H1 (cell line): Measurements from ENCODE around the gene VSIR. TPM values are rescaled to one million over a fixed set of nuclear protein-coding genes. Genes with fewer than 3 reads are reported as not detected.

Experiments used
- CTCF ChIA-PET: fragments of 300-600 bp; sonication (Branson Sonifier 250); formaldehyde crosslinking; loops from one replicate; lab custom pipeline; 2021; ENCODE audit not compliant: partially characterized antibody; lab: Charles Lee
- POLR2A ChIA-PET: fragments of 300-600 bp; sonication (Branson Sonifier 250); formaldehyde crosslinking; loops from one replicate; lab custom pipeline; 2021; ENCODE audit warnings: inconsistent platforms; ENCODE audit not compliant: partially characterized antibody; lab: Charles Lee
- DNase-seq, 2 experiments: peaks; one replicate each; pipeline versions ENCODE4 v3.0.0 to v3.0.0-alpha.2; 2010 to 2022; ENCODE audit warnings: low spot score in 2 of 2, low read depth in 1 of 2, mixed read lengths in 1 of 2
- FAIRE-seq: peaks from 2 replicates; lab custom pipeline; 2011; peaks lifted over from hg19 to GRCh38; lab: Jason Lieb, UNC
- H2AFZ ChIP-seq: 2 replicates; pipeline ENCODE4 v1.8.1; 2012; ENCODE audit warnings: low read length, inconsistent platforms
- H2AK5ac ChIP-seq: 2 replicates; pipeline ENCODE4 v1.6.1; 2013; ENCODE audit warnings: low read depth, low read length
- H2BK120ac ChIP-seq: replicated peaks from 2 replicates; pipeline ENCODE3; 2013; ENCODE audit warnings: low read depth, low read length, inconsistent platforms
- H2BK12ac ChIP-seq: 2 replicates; pipeline ENCODE4 v1.6.1; 2013; ENCODE audit warnings: low read depth, low read length
- H2BK15ac ChIP-seq: 2 replicates; pipeline ENCODE4 v1.6.1; 2013; ENCODE audit warnings: low read length
- H2BK20ac ChIP-seq: 2 replicates; pipeline ENCODE4 v1.6.1; 2013; ENCODE audit warnings: low read length
- H2BK5ac ChIP-seq: 2 replicates; pipeline ENCODE4 v1.6.1; 2013; ENCODE audit warnings: low read depth, low read length
- H3K14ac ChIP-seq: 2 replicates; pipeline ENCODE4 v1.6.1; 2013; ENCODE audit warnings: inconsistent platforms; ENCODE audit not compliant: insufficient read length
- H3K18ac ChIP-seq: 2 replicates; pipeline ENCODE4 v1.6.1; 2013; ENCODE audit warnings: low read length; ENCODE audit errors: extremely low read depth
- H3K23ac ChIP-seq: 2 replicates; pipeline ENCODE4 v1.6.1; 2013; ENCODE audit warnings: inconsistent platforms; ENCODE audit not compliant: insufficient read length
- H3K23me2 ChIP-seq: 2 replicates; pipeline ENCODE4 v1.6.1; 2013; ENCODE audit warnings: low read depth, low read length
- H3K27ac ChIP-seq: 2 replicates; pipeline ENCODE4 v1.6.1; 2011; ENCODE audit warnings: low read depth, low read length, inconsistent platforms
- H3K27me3 ChIP-seq, 4 experiments: replicated peaks in 1 of 4; 1 replicate in 1 of 4; 2 replicates in 3 of 4; pipeline versions ENCODE4 v1.6.1 to v1.8.1; 2011 to 2013; ENCODE audit warnings: low read length in 3 of 4, mild to moderate bottlenecking in 3 of 4, inconsistent platforms in 2 of 4, mixed read lengths in 2 of 4, moderate library complexity in 1 of 4; ENCODE audit not compliant: control insufficient read depth in 3 of 4, insufficient read depth in 3 of 4; ENCODE audit errors: extremely low read depth in 1 of 4
- H3K36me3 ChIP-seq, 4 experiments: 2 replicates each; pipeline versions ENCODE4 v1.6.1 to v1.8.1; 2011 to 2013; ENCODE audit warnings: mild to moderate bottlenecking in 4 of 4, low read length in 3 of 4, moderate library complexity in 2 of 4, control low read depth in 1 of 4, inconsistent platforms in 1 of 4; ENCODE audit not compliant: insufficient read depth in 4 of 4, control insufficient read depth in 2 of 4
- H3K4ac ChIP-seq: replicated peaks from 2 replicates; pipeline ENCODE3; 2013; ENCODE audit warnings: low read length, low read depth, mixed read lengths, inconsistent platforms; ENCODE audit not compliant: insufficient read length
- H3K4me1 ChIP-seq, 4 experiments: replicated peaks in 1 of 4; 1 replicate in 1 of 4; 2 replicates in 3 of 4; pipeline versions ENCODE4 v1.6.1 to v1.8.1; 2011 to 2013; ENCODE audit warnings: low read length in 3 of 4, inconsistent platforms in 2 of 4, mixed read lengths in 1 of 4; ENCODE audit not compliant: insufficient read depth in 4 of 4, control insufficient read depth in 3 of 4
- H3K4me2 ChIP-seq, 2 experiments: 2 replicates each; pipeline versions ENCODE4 v1.6.1 to v1.8.1; 2011 to 2013; ENCODE audit warnings: low read depth in 2 of 2, low read length in 2 of 2, control low read depth in 1 of 2, inconsistent platforms in 1 of 2, mild to moderate bottlenecking in 1 of 2; ENCODE audit not compliant: insufficient read depth in 1 of 2
- H3K4me3 ChIP-seq, 4 experiments: fragments of 200-600, 300-600 bp in 1 of 4; sonication (generic), shearing (Covaris generic), sonication (Bioruptor Twin) in 1 of 4; 2 replicates each; pipeline versions ENCODE4 v1.5.1 to v1.8.1; 2011 to 2016; ENCODE audit warnings: low read length in 4 of 4, low read depth in 3 of 4, control low read depth in 2 of 4, inconsistent platforms in 2 of 4, mild to moderate bottlenecking in 2 of 4, mixed read lengths in 1 of 4, moderate library complexity in 1 of 4; ENCODE audit not compliant: insufficient read depth in 2 of 4; ENCODE audit errors: extremely low read depth in 1 of 4
- H3K56ac ChIP-seq: replicated peaks from 2 replicates; pipeline ENCODE3; 2013; ENCODE audit warnings: low read depth, mild to moderate bottlenecking, mixed read lengths, low read length, inconsistent platforms; ENCODE audit not compliant: insufficient read length
- H3K79me1 ChIP-seq: 2 replicates; pipeline ENCODE4 v1.6.1; 2013; ENCODE audit warnings: low read depth, low read length, control low read depth
- H3K79me2 ChIP-seq, 2 experiments: 2 replicates each; pipeline versions ENCODE4 v1.6.1 to v1.8.1; 2012 to 2013; ENCODE audit warnings: low read length in 2 of 2, mild to moderate bottlenecking in 2 of 2, inconsistent platforms in 1 of 2; ENCODE audit not compliant: insufficient read depth in 2 of 2, control insufficient read depth in 1 of 2
- H3K9ac ChIP-seq, 4 experiments: replicated peaks in 1 of 4; 1 replicate in 1 of 4; 2 replicates in 3 of 4; pipeline versions ENCODE4 v1.6.1 to v1.8.1; 2011 to 2013; ENCODE audit warnings: low read depth in 3 of 4, low read length in 3 of 4, control low read depth in 2 of 4, mild to moderate bottlenecking in 2 of 4, moderate library complexity in 2 of 4, inconsistent platforms in 1 of 4; ENCODE audit errors: extremely low read depth in 1 of 4
- H3K9me3 ChIP-seq, 2 experiments: 2 replicates each; pipeline versions ENCODE4 v1.6.1 to v1.8.1; 2012 to 2013; ENCODE audit warnings: mild to moderate bottlenecking in 2 of 2, moderate library complexity in 2 of 2, control low read depth in 1 of 2, inconsistent platforms in 1 of 2, low read depth in 1 of 2, low read length in 1 of 2, mixed read lengths in 1 of 2; ENCODE audit not compliant: insufficient read depth in 2 of 2
- H4K20me1 ChIP-seq, 2 experiments: replicated peaks in 1 of 2; 2 replicates each; pipeline versions ENCODE3 to v1.8.1; 2011 to 2013; ENCODE audit warnings: inconsistent platforms in 2 of 2, low read length in 2 of 2, mild to moderate bottlenecking in 1 of 2; ENCODE audit not compliant: insufficient read depth in 2 of 2, control insufficient read depth in 1 of 2
- H4K5ac ChIP-seq: 2 replicates; pipeline ENCODE4 v1.6.1; 2013; ENCODE audit warnings: low read length, low read depth, mixed read lengths, inconsistent platforms; ENCODE audit not compliant: insufficient read length
- H4K8ac ChIP-seq: 2 replicates; pipeline ENCODE4 v1.8.0; 2013; ENCODE audit warnings: mild to moderate bottlenecking, moderate library complexity, low read length, inconsistent platforms; ENCODE audit not compliant: insufficient read depth; ENCODE audit errors: extremely low read depth
- H4K91ac ChIP-seq: replicated peaks from 2 replicates; pipeline ENCODE3; 2013; ENCODE audit warnings: low read length, mixed read lengths, inconsistent platforms; ENCODE audit not compliant: insufficient read length
- ATF2 ChIP-seq: IDR thresholded peaks from 2 replicates; pipeline ENCODE4 v1.6.1; 2012; ENCODE audit warnings: low read length, inconsistent platforms
- CTCF ChIP-seq, 3 experiments: IDR thresholded peaks; 1 replicate in 2 of 3; 2 replicates in 1 of 3; pipeline versions ENCODE4 v1.5.1 to v1.6.1; 2011; ENCODE audit warnings: low read length in 3 of 3, mild to moderate bottlenecking in 3 of 3, inconsistent platforms in 2 of 3, low read depth in 1 of 3, moderate library complexity in 1 of 3; ENCODE audit not compliant: insufficient read depth in 1 of 3; ENCODE audit errors: control extremely low read depth in 1 of 3
- KDM1A ChIP-seq: fragments of 200-600, 300-600 bp; sonication (generic); IDR thresholded peaks from 2 replicates; pipeline ENCODE4 v1.7.1; 2016; ENCODE audit warnings: mild to moderate bottlenecking, low read length, borderline replicate concordance
- POU5F1 ChIP-seq: IDR thresholded peaks from 2 replicates; pipeline ENCODE4 v1.6.1; 2011; ENCODE audit warnings: low read depth, mild to moderate bottlenecking, low read length, moderate library complexity
- RFX5 ChIP-seq: IDR thresholded peaks from 2 replicates; pipeline ENCODE4 v1.6.1; 2011; ENCODE audit warnings: low read depth, low read length, improper control_type of control experiment, borderline replicate concordance
- TBP ChIP-seq: IDR thresholded peaks from 2 replicates; pipeline ENCODE4 v1.6.1; 2011; ENCODE audit warnings: low read depth, low read length, improper control_type of control experiment
- USF2 ChIP-seq: IDR thresholded peaks from 2 replicates; pipeline ENCODE4 v1.6.1; 2011; ENCODE audit warnings: low read length, improper control_type of control experiment
- YY1 ChIP-seq: IDR thresholded peaks from 2 replicates; pipeline ENCODE4 v1.6.1; 2011; ENCODE audit warnings: low read depth, mild to moderate bottlenecking, low read length
- WGBS, 2 experiments: shearing (Covaris generic) in 1 of 2; methylation state at CpG; one replicate each; pipeline versions ENCODE4 v1.1.6 to v1.1.7; 2013 to 2015; ENCODE audit warnings: low lambda C conversion rate in 2 of 2, mixed read lengths in 2 of 2, inconsistent platforms in 1 of 2, low coverage in 1 of 2, missing lambda C conversion rate in 1 of 2; ENCODE audit not compliant: insufficient replicate concordance in 2 of 2, insufficient coverage in 1 of 2, insufficient read length in 1 of 2; ENCODE audit errors: extremely low coverage in 1 of 2, missing lambda C conversion rate in 1 of 2; 5-methylcytosine and 5-hydroxymethylcytosine counted together
- polyA plus RNA-seq, 7 experiments: library from polyadenylated mRNA; depleted of rRNA in 3 of 7; stranded (reverse) in 5 of 7; unstranded in 2 of 7; fragments of >200 nt in 5 of 7; fragments of 200-250 nt in 2 of 7; gene quantifications; 1 replicate in 5 of 7; 2 replicates in 1 of 7; 4 replicates in 1 of 7; pipeline versions ENCODE4 v1.2.1 to v1.2.3, GENCODE V29; 2011 to 2013; ENCODE audit warnings: missing spikeins in 2 of 7, mixed read lengths in 2 of 7
- total RNA-seq: library from RNA; stranded (reverse); fragmentation: NEBNext Ultra II Directional; extraction: Animal tissue kit (Norgen Biotek cat#: 25700); gene quantifications from 2 replicates; pipeline ENCODE4 v1.2.1, GENCODE V29; 2021

VSIR gene
- total and polyA plus RNA-seq, 2 of the 8 experiments (the other 6 are each of a cell fraction or from before 2014, with no cell fraction given): 0.33 TPM; not detected in 1

GRCh38 chr10:71770789-71771188 is 2.5 kb downstream of the VSIR start:
- 77% methylated on average over 3 of the region's 3 CpGs; no CpG with 5 or more reads in 1 of the 2 experiments for WGBS, 2 experiments
- FAIRE-seq: no peak
- H3K14ac ChIP-seq: no peak overlapping the region
- H3K27me3 ChIP-seq: peaks cover 3 to 23% (median 16%) of the 10 kb centered on the region in 4 experiments; a peak in 6 of 7 replicates
- no peak overlapping the region for H3K4ac ChIP-seq
- no peak for DNase-seq
- no peak overlapping the region for H3K27ac ChIP-seq
- no peak overlapping the region for H4K5ac ChIP-seq
- H3K4me3 ChIP-seq: no peak overlapping the region
- peaks cover 0 to 4% (median under 1%) of the 10 kb centered on the region in 4 experiments; a peak in 3 of 7 replicates for H3K4me1 ChIP-seq
- H3K36me3 ChIP-seq: no peaks in the 10 kb centered on the region
- no peak overlapping the region for H3K56ac ChIP-seq
- H4K91ac ChIP-seq: no peak overlapping the region
- POLR2A ChIA-PET: no interaction called here
- H3K23ac ChIP-seq: no peak overlapping the region
- no peak overlapping the region for H2AK5ac ChIP-seq
- H3K4me2 ChIP-seq: no peak overlapping the region
- H2BK5ac ChIP-seq: no peak overlapping the region
- no peak overlapping the region for H2BK12ac ChIP-seq
- H3K23me2 ChIP-seq: no peaks in the 10 kb centered on the region; the same call in 1 of the 2 replicates
- no peak overlapping the region for H4K8ac ChIP-seq
- H3K18ac ChIP-seq: no peak overlapping the region
- H3K9ac ChIP-seq: no peak overlapping the region
- H3K79me1 ChIP-seq: no peaks in the 10 kb centered on the region
- no peak overlapping the region for H2AFZ ChIP-seq
- H2BK20ac ChIP-seq: no peak overlapping the region
- H2BK120ac ChIP-seq: no peak overlapping the region
- CTCF ChIA-PET: interaction anchor here (0.5 to 1.9 kb wide), 4 partner anchors 9 to 102 kb away, joined by 3 to 5 read pairs (median 4); no protein-coding TSS in a partner anchor
- H3K9me3 ChIP-seq: no peaks in the 10 kb centered on the region
- H3K79me2 ChIP-seq: no peaks in the 10 kb centered on the region
- peaks cover 0 to 2% of the 10 kb centered on the region in 2 experiments for H4K20me1 ChIP-seq
- no peak overlapping the region for H2BK15ac ChIP-seq
- TF ChIP-seq CTCF (IDR thresholded peaks at IDR 0.05; ENCODE audit: control extremely low read depth in 1 of 3, insufficient read depth in 1 of 3, low read depth in 1 of 3, low read length in 3 of 3) (no peak), KDM1A (no peak), ATF2 (no peak), POU5F1 (no peak), RFX5 (no peak), YY1 (no peak), TBP (no peak), USF2 (no peak)
